GM04504 (cell line): Measurements from ENCODE around the gene IMPA2.

ENCODE experiments used
- DNase-seq: peaks from one replicate; pipeline ENCODE4 v3.0.0-alpha.2; 2012; ENCODE audit warnings: low read depth

IMPA2 gene

DNA sequence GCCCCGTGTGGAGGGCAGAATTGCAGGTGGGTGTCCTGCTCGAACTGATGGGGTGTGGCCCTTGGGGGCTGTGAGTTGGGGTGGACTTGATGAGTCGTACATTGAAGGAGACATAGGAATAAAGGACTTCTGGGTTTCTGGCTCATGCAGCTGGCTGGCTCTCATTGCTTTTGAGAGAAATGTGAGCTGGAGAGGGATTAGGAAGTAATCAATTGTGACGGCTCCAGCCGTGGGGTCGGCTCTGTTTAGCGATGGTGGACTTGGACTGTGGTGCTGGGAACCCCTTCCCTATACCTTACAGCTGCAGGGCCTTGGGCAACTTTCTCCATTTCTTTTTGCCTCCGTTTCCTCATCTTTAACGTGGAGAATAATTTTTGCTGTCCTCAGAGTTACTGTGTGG lies 9.2 kb downstream of the IMPA2 start:
- no peak for DNase-seq

DNA sequence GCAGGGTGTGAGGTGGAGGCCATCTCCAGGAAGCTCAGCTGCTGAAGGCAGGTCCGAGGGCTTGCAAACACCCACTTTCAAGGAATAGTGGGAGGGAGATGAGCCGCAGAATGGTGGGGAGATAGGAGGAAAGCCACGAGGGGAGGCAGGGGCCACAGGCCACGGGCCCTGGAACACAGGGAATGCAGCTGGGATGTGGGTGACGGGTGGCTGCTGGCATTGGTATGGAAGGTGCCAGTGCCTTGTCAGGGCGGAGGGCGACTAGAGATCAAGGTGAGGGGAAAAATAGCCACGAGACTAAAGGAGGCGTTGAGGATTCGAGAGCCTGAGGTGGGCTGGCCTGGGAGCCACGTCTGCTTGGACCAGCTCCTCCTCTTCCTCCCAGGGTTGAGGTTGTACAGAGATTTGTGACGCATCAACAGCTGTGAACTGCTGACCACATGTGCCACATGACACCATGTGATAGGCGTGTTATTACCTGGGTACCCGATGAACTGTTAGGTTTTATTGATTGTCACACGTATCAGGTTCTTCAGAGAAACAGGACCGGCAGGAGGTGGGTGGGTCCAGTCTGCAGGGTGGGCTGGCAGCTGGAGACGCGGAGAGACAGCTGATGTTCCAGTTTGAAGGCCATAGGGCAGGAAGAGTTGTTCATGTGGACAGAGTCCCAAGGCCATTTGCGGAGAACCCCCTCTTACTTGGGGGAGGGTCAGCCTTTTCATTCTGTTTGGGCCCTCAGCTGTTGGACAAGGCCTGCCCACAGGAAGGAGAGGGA lies 9.9 kb downstream of the IMPA2 start:
- no peak for DNase-seq

DNA sequence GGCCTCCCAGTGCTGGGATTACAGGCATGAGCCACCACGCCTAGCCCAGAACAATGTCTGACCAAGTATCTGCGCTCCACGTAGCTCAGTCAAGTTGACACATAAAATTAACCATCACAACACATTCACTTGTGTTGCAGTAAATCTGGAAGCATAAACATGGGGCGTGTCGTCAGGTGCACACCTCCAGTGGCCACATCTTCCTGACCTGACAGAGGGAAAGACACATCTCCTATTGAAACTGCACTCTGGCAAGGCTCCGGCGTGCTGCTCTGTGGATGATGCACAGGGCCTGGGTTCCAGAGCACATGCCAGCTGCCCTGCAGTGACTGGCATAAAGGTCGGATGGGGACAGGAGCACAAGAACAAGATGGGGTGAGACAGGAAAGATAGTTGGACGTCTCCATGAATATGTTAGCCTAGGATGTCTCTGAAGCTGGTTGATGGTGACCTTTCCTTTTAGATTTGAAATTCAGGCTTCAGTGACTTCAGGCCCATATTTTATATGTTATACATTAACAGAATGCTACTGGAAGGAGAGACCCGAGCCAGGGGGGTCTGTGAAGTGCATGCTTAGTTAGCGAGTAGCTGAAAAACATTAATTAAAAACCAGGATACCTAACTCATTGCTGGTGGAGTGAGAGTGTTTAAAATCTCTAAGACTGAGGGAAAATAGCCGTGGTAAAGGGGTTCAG lies 10.9 kb downstream of the IMPA2 start:
- DNase-seq, result no peak

DNA sequence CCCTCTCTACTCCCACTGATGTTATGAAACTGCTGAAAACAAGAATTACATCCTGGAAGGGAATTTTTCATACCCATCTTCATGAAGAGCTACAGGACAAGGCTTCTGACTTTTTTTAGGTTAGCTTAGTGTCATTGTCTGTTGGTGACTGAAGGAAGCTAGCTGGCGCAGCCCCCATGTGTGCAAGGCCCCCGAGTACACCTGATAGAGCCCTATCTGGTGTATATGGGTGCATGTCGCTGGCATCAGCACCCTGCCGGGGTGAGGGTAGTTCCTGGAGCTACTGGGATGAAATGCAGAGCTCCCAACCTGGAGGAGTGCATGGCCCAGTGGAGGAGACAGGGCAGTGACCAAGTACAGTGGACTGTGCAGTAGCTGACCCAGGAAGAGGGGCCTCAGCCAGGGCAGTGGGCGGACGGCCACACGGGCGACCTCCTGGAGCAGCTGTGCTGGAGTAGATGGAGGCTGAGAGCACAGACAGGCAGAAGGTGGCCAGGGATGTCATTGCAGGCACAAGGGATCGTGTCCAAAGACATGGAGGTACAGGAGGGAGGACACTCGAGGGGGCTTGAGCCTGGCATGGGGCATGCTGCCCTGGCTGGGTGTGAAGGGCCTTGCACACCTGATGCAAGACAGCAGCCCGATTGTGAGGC lies 12.1 kb downstream of the IMPA2 start:
- DNase-seq, result no peak

DNA sequence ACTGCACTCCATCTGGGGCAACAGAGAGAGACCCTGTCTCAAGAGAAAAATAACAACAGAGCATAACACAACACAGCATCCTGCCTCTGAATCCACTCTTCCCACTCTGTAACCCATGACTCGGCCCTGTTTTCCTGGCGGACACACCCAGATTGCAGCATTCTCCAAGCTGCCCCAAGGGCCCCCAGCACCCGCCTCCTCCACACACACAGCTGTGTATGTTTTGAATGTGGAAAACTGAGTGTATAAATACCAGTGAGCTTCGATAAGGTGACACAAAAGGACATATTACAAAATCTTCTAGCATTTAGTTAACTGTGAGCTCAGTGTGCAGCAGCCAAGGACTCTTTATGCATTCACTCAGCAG lies 13.0 kb downstream of the IMPA2 start:
- peak; percentile 49 for DNase-seq

DNA sequence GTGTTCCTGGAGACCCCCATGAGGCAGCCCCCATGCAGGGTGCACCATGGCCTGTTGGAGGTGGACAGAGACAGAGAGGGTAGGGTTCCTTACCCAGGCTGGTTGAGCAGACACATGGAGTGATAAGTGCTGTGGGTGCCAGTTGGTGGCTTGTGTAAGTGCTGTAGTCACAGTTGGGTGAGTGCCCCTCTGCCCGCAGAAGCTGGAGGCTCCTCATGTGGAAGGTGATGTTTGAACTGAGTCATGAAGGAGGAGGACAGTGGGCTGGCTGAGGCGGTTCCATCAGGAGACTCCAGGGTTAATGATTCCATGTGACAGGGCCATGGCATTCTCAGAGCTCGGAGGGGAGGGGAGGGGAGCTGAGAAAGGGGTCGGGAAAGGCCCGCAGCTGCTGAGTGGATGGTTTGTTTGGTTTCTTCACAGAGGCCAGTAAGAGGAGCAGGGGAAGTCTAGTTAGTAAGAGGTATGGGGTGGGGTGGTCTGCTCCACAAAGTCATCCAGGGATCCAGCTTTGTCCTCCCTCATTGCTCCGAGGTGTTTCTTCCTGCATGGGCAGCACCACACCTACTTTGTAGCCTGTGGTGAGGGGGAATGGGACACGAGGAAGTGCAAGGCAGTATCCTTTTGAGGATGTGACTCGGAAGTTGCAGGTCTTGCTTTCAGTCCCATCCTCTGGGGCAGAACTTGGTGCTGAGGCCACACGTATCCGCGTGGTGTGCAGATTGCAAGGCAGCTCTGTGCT lies 13.6 kb downstream of the IMPA2 start:
- DNase-seq, result no peak

DNA sequence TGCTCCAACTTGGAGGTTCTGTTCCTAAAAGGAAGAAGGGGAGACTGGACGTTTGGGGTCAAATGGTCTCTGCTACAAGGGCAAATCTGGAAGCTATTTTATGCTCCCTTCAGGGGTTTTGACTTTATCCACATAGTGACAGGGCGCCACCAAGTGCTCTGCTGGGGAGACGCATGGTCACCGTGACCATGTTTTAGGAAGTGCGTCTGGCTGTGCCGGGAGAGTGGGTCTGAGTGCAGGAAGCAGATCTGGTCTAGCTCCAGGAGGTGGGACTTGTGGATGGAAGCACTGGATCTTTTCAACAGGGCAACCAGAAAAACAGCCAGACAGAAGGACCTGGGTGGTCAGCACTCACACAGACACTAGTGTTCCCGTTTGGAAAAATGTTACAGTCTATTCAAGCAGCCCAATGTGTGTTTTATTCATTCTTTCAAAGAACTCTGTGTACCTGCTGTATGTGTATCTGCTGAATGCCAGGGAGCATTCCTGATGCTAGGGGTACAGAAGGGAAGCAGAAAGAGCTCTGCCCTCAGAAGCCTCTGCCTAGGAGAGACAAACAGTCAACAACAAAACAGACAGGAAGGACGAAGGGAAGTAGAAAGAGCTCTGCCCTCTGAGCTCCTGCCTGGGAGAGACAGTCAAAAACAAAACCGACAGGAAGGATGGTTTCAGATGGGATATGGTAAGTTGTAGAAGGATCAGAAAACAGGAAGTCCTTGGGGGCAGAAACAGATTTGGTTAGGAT lies 14.3 kb downstream of the IMPA2 start:
- peak; percentile 41 for DNase-seq

DNA sequence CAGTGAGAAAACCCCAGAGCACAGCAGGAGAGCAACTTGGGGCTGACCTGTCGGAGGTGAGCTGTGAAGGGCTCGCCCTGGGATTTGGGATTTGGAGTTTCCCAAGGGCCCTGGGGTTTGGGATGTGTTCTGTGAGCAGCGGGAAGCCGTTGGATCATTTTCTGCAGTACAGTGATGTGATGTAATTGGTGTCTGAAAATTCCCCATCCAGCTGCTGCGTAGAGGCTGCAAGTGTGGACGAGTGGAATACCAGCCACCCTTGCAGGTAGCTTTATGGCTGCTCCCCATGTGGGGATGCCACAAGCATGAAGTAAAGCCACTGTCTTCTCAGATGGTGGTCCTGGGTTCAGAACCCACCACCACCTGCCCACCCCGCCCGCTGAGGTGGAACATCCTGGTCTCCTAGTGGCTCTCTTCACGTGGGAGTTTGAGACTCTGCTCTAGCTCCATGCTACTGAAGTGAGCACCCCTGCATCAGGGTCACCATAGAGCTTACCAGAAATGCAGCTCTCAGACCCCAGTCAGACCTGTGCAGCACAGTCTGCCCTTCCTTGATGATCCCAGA lies 15.0 kb downstream of the IMPA2 start:
- no peak for DNase-seq

DNA sequence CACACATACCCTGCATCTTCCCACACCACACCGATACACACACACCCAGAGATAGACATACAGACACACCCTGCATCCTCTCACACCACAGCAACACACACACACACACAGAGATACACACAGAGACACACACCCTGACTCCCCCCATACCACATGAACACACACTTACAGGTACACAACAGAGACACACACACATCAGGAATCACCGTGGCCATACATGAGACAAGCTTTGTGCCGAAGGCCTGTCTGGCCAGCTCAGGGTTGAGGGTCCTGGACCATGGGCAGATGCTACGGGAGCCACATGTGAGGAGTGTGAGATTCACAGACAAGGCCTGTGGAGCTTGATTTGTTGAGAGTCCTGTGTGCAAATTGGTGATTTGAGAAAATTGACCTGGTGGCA lies 15.6 kb downstream of the IMPA2 start:
- no peak for DNase-seq

DNA sequence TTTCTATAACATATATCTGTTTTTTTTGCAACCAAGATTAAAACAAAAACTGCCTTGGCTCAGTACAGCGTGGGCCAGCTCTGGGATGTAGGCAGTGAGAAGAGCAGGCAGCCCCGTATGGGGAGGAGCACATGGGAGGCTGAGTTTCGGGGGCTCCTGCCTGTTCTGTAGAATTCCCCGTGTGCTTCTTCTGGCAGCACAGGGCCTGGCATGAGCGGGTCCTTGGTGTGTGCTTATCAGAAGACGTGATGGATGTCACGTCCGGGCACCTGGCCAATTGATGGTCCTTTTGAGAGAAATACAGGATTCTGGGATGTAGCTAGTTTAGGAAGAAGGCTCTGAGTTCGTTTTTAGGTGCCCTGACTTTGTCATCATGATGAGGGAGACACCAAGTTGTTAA lies 16.2 kb downstream of the IMPA2 start:
- no peak for DNase-seq

DNA sequence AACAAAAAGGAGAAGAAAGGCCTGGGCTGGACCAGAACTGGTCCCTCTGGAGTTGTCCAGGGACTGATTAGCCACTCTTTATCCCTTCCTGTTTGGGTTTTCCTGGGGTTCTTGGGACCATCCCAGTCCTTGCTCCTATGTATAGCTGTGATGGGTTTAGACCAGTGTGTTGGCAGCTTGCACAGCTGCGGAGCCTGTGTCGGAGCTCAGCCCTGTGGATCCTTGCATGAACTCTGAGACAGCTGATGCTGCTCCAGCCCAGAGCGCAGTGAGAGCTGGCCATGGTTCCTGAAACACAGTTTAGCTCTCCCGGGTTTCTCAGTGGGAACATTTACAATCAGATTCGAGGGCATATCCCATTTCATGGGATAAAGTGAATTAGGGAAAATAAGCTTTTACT lies 16.9 kb downstream of the IMPA2 start:
- DNase-seq, result no peak

DNA sequence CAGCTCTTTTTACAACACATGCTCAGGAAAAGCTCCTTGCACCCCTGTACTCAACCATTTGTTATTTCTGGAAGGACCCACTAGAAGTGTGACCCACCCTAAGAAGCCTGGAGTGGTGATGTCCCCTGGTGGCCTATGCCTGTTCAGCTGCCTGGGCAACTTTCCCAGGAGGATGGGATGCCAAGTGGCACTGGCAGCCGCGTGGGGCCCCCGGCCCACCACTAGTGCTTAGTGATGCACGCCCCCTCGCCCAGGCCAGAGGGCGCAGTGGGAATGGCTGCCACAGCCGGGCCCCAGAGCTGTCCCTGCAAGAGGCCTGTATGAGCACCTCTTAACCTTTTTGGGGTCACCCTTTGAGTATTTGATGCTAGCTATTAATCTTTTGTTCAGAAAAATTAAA lies 18.1 kb downstream of the IMPA2 start:
- no peak for DNase-seq

DNA sequence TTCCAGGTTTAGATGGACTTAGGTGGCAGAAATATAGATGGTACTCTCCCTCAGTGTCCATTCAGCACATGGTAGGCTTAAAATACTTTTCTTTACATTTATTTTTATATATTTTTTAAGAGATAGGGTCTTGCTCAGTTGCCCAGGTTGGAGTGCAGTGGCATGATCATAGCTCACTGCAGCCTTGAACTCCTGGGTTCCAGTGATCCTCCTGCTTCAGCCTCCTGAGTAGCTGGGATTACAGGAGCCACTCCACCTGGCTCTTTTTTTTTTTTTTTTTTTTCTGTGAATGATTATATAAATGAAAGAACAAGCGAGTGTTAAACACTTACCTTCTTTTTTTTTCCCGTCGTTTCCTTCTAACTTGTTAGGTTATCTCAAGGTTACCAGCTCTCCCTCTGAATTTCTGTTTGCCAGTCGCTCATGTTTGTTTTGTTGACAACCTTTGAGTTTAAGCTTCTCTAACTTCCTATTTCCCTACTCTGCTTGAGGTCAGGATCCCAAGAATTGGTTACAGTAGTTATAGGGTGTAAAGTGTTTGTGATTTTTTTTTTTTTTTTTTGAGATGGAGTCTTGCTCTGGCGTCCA lies 18.9 kb downstream of the IMPA2 start:
- DNase-seq, result no peak

DNA sequence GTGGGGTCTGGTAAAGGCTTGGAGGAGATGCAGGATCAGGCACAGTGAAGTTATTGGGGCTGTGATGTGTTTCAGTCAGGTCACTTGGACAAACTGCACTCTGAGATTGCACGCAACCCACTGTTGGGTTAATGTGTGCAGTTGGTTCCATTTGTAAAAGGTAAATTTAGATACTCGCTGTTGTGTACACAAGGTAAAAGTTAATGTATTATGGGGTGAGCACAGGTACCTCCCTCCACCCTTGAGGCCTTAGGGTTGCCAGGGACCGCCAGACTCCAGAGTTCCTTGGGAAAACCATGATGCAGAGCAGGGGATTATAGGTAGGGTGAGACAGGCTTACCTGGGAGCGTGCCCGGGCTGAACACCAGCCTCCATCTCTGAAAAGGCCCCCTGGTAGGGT lies 20.1 kb downstream of the IMPA2 start:
- DNase-seq, result no peak

DNA sequence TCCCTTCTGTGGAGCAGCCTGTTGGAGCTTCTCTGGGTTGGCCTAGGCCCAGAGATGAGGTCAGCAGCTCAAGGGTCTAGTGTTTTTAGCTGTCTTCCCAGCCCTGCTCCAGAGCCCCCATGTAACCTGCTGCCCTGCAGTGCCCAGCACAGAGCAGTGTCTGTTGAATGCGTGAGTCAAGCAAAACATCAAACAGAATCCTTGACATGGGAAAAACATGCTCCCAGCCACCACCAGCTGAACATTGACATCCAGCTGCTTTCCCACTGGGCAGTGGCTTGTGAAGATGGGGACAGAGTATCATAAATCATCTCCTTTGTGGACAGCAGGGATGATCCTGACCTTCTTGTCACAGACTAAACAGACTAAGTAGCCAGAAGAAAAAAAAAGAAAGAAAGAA lies 22.6 kb downstream of the IMPA2 start:
- no peak for DNase-seq

DNA sequence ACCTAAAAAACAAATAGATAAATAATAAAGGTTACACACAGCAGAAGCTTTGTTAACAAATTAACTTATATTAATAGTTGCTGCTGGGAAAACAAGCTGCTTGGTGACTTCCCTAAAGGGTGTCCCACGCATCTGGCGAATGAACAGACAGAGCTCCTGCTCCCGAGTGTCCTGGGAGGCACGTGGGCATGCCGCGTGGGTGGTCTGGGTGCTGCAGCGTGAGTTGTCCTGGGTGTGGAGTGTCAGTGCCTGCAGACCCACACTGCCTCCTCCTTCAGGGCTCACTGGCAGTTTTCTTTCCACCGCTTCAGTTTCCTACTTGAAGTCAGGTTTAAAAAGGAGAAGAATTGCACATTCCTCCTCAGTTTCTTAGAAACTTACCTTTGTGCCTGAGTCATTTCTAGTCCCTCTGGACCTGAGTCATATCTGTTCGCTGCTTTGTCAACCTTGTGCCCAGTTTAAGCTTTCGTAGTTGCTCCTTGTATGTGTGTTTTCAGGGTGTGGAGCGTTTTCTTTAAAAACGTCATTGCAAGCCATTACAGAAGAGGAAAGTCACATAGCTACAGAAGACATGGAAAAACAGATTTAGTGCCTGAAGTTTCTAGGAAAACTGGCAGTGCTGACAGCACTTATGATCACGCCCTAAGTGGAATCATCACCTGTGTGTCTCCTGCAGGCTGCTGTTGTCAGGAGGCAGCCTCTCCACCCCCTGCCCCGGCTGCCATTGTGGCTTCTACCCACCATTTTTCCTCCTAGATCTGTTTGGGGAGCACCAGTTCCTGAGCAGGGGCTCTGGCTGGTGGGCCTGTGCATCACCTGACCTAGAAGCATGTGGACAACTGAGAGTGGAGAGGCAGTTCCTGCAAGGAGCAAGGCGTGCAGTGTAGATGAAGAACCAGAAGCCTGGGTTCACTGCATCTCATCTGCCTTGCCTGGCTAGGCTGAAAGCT lies 24.5 kb downstream of the IMPA2 start:
- no peak for DNase-seq

DNA sequence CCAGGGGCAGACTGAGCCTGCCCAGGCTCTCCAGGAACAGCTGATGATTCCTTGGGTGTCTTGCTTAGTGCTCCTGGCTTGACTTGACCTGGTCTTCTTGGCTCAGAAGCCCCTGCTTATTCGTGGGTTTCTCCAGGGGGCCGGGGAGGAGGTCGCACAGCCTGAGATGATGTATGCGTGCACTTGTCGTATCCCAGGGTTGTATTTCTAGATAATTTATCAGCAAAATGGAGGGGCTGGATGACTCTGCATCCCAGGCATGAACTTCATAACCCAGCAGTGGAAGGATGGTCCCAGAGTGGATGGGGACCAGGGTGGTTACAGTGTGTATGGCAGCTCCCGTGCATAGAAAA lies 25.2 kb downstream of the IMPA2 start:
- DNase-seq, result no peak

DNA sequence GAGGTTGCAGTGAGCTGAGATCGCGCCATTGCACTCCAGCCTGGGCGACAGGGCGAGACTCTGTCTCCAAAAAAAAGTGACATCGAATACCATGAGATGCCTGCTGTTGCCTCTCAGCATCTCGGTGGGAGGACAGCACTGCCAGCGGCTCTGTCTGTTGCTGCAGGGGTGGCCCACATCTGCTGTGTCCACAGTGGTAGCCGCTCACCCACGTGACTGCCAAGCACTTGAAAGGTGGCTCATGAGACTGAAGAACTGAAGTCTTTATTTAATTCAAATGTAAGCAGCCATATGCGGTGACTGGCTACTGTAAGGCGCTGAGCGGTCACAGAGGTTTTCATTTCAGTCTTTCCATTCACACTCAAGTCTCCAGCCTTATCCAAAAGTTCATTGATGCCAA lies 25.8 kb downstream of the IMPA2 start:
- DNase-seq, result no peak

DNA sequence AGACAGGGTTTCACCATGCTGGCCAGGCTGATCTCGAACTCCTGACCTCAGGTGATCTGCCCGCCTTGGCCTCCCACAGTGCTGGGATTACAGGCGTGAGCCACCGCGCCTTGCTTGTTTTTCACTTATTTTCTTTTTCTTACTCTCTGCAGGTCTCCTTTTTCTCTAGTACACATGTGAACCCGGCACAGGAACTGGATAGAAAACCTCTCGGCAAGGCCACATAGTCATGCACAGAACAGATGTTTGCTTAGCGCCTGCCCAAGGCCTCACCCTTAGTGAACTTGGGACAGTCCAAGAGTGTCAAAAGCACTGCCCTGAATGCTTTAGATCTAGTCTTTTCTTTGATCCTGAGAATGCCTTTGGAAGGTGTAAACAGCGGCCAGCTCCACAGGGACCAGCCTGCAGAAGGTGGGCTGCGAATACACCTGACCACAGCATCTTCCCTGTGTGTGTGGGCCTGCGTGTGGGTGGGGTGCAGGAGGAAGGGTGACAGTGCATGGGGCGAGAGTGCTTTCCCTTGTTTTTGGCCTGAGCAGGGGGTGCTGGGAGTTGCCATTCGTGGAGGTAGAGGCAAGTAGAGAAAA lies 27.0 kb downstream of the IMPA2 start:
- no peak for DNase-seq
